Measurements from ENCODE around the gene ABHD17A.

- no peak for TF ChIP-seq POLR2A (IDR thresholded peaks at IDR 0.05)
- no peak for TF ChIP-seq CTCF (IDR thresholded peaks at IDR 0.05)
- no peak for TF ChIP-seq POLR2AphosphoS5 (IDR thresholded peaks at IDR 0.05)
Observed at GRCh38 chr19:1889907-1890306, 4.6 kb upstream of the ABHD17A start.
